ENCODE data around the gene CEP164.

CEP164 gene

GRCh38 chr11:117412176-117412575 lies 84.5 kb downstream of the CEP164 start:
- no peak for TF ChIP-seq POLR2AphosphoS5 (IDR thresholded peaks at IDR 0.05; ENCODE audit: low read depth, low read length)
- TF ChIP-seq TAF1 (IDR thresholded peaks at IDR 0.05; ENCODE audit: borderline replicate concordance, insufficient read depth, low read length), result no peak

GRCh38 chr11:117412653-117413275 lies 85.1 kb downstream of the CEP164 start:
- TF ChIP-seq SIN3A (IDR thresholded peaks at IDR 0.05; ENCODE audit: borderline replicate concordance, insufficient read depth, low read length) (no peak), POLR2AphosphoS5 (IDR thresholded peaks at IDR 0.05; ENCODE audit: low read depth, low read length) (no peak), TAF1 (IDR thresholded peaks at IDR 0.05; ENCODE audit: borderline replicate concordance, insufficient read depth, low read length) (no peak), REST (IDR thresholded peaks at IDR 0.05; ENCODE audit: insufficient read depth in 1 of 2, low read depth in 2 of 2, low read length in 2 of 2) (no peak), FOXP2 (optimal IDR thresholded peaks at IDR 0.05; ENCODE audit: borderline replicate concordance, extremely low read depth, extremely low read length, insufficient read depth) (no peak)

- TF ChIP-seq POLR2AphosphoS5 (IDR thresholded peaks at IDR 0.05; ENCODE audit: low read depth, low read length) (no peak), SIN3A (IDR thresholded peaks at IDR 0.05; ENCODE audit: borderline replicate concordance, insufficient read depth, low read length) (no peak), FOXP2 (optimal IDR thresholded peaks at IDR 0.05; ENCODE audit: borderline replicate concordance, extremely low read depth, extremely low read length, insufficient read depth) (no peak)
These were observed 86.0 kb downstream of the CEP164 start for GRCh38 chr11:117413616-117414015.

- TF ChIP-seq REST (IDR thresholded peaks at IDR 0.05; ENCODE audit: insufficient read depth in 1 of 2, low read depth in 2 of 2, low read length in 2 of 2), result no peak
- no peak for TF ChIP-seq FOXP2 (optimal IDR thresholded peaks at IDR 0.05; ENCODE audit: borderline replicate concordance, extremely low read depth, extremely low read length, insufficient read depth)
- no peak for TF ChIP-seq SIN3A (IDR thresholded peaks at IDR 0.05; ENCODE audit: borderline replicate concordance, insufficient read depth, low read length)
- TF ChIP-seq POLR2AphosphoS5 (IDR thresholded peaks at IDR 0.05; ENCODE audit: low read depth, low read length), result no peak
- no peak for TF ChIP-seq TAF1 (IDR thresholded peaks at IDR 0.05; ENCODE audit: borderline replicate concordance, insufficient read depth, low read length)
These were observed 87.1 kb downstream of the CEP164 start for GRCh38 chr11:117414724-117415123.

GRCh38 chr11:117415358-117415896 lies 87.8 kb downstream of the CEP164 start:
- no peak for TF ChIP-seq TAF1 (IDR thresholded peaks at IDR 0.05; ENCODE audit: borderline replicate concordance, insufficient read depth, low read length)
- no peak for TF ChIP-seq FOXP2 (optimal IDR thresholded peaks at IDR 0.05; ENCODE audit: borderline replicate concordance, extremely low read depth, extremely low read length, insufficient read depth)
- TF ChIP-seq POLR2AphosphoS5 (IDR thresholded peaks at IDR 0.05; ENCODE audit: low read depth, low read length), result no peak
- TF ChIP-seq SIN3A (IDR thresholded peaks at IDR 0.05; ENCODE audit: borderline replicate concordance, insufficient read depth, low read length), result no peak
- TF ChIP-seq REST (IDR thresholded peaks at IDR 0.05; ENCODE audit: insufficient read depth in 1 of 2, low read depth in 2 of 2, low read length in 2 of 2), result no peak

- TF ChIP-seq TAF1 (IDR thresholded peaks at IDR 0.05; ENCODE audit: borderline replicate concordance, insufficient read depth, low read length) (no peak), POLR2AphosphoS5 (IDR thresholded peaks at IDR 0.05; ENCODE audit: low read depth, low read length) (no peak), FOXP2 (optimal IDR thresholded peaks at IDR 0.05; ENCODE audit: borderline replicate concordance, extremely low read depth, extremely low read length, insufficient read depth) (no peak), REST (IDR thresholded peaks at IDR 0.05; ENCODE audit: insufficient read depth in 1 of 2, low read depth in 2 of 2, low read length in 2 of 2) (no peak), SIN3A (IDR thresholded peaks at IDR 0.05; ENCODE audit: borderline replicate concordance, insufficient read depth, low read length) (no peak)
These were observed 89.7 kb downstream of the CEP164 start for GRCh38 chr11:117417342-117417741.
